D341Med (cell line): ENCODE results near the gene GPR176.

Source experiments
- DNase-seq: peaks from one replicate; pipeline ENCODE4 v3.0.0; 2012; ENCODE audit warnings: low spot score

GPR176 gene

DNA sequence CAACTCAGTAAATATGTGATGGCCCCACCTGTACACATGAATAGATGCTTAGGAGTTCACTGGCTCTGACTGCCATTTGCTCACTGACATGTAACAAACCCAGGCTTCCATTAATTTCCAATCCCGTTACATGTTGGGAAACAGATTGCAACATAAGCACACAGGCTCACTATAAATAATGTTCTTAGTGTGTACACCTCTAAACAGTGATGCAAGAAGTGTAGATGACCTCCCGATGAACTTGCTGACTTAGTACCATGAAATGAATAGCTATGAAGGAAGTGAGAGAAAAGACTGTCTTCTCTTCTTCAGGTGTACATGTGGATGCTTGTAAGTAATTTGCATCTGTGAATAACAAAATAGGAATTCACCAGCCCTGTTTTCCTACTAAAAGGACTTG lies 116.0 kb downstream of the GPR176 start:
- DNase-seq = no peak

DNA sequence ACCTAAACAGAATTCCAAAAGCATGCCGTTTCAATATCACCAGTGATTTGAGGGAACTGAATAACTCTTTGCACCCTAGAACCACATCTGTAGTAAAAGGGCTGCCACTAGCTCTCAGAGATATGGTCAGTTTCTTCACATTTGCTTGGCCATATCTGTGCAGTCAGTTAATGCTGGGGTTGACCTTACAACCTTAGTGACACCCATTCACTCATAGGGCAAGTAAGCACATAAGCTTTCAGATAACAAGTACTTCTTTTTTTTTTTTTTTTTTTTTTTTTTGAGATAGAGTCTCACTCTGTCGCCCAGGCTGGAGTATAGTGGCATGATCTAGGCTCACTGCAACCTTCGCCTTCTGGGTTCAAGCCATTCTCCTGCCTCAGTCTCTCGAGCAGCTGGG lies 117.0 kb downstream of the GPR176 start:
- DNase-seq = no peak

DNA sequence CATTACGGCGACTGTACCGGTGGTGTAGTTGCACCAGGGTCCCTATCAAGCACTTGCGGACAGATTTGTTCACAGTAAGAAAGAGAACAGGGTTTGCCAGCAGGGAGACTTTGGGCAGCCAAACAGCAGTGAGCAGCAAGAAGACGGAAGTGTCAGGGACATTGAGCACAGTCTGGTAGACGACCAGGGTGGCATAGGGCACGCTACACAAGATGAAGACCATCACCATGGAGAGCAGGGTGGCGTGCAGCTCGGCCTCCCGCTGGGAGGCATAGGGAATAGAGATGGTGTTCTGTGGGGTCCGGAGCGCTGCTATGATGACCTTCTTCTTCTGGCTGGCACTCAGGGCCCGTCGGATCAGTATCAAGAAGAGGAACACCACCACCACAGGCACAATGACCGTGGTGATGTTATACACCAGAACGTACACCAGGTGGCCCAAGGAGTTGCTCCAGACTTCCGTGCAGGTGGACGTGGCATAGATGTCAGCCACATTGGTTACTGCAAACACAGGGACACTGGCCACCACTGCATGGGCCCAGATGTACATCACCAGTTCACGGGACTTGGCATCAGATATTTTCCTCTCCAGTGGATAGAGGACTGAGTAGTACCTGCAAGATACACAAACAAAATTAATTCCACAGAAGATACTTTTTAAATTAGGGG lies 118.3 kb downstream of the GPR176 start:
- DNase-seq = peak; percentile 58

DNA sequence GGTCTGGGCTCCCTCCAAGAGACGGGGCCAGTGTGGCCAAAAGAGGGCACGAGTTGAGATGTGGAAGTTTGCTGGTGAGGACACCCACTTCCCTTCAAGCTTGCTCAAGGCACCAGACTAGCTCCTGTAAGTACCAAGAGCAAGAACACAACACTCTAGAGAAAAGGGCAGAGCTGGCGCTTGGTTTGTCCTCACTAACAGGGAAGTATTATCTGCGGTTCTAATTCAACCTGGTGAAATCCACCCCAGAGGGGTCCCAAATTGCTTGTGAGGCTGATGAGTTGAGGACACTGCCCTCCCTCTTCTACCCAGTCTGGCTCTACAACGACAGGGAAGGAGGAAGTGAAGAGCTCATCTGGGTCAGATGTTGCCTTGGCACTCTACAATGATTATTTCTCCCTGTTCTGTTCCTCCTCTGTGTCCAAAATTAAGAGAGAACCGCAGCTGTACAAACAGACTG lies 120.5 kb downstream of the GPR176 start:
- DNase-seq = no peak

DNA sequence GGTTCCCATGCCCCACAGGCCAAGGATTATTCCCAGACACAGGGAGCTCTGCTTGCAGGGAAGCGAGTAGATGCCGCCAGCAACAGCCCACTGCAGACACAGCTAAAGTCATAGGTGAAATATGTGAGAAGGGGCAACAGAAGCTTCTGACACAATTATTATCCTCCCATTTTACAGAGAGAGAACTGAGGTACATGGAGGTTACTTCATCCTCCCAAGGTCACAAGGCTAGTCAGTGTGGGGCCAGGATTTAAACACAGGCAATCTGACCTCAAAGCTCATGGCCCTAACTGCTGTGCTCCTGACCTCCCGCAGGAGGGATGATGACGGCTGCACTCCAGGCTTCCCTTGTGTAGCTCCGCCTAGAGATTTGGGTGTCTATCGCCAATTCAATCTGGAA lies 121.7 kb downstream of the GPR176 start:
- DNase-seq = no peak

DNA sequence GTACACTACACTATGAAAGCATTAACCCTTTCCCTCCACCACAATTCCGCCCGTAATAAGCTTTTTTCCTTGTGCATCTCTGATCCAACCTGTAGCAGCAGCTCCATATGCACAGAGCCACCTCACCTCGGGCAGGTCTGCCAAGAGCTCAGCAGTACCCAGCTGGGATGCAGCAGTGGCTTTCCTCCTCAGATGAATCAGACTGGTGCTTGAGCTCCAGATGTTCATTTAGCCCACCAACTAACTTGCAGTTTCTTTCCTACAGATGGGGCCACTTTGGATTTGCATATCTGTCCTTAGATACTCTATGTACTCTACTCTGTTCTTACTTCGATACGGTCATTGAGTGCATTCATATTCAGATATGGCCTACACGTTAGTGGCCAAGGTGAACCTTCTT lies 122.7 kb downstream of the GPR176 start:
- no peak for DNase-seq

DNA sequence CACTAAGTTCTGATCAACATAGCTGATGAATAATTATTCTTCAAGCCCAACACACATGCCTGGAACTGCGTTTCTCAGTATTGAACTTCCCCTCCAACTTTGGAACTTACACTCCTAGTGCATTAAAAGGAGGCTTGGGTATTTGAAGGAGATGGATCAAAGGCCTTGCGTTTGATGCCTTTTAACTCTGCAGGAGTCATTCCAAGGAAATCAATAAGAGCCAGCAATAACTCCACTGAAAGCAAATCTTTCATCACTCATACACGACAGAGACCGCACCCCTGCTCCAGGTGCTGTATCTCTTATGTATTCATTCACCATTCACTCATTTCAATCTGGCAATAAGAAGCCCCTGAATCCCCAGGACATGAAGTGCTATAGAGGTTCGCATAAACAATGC lies 123.5 kb downstream of the GPR176 start:
- DNase-seq = no peak

DNA sequence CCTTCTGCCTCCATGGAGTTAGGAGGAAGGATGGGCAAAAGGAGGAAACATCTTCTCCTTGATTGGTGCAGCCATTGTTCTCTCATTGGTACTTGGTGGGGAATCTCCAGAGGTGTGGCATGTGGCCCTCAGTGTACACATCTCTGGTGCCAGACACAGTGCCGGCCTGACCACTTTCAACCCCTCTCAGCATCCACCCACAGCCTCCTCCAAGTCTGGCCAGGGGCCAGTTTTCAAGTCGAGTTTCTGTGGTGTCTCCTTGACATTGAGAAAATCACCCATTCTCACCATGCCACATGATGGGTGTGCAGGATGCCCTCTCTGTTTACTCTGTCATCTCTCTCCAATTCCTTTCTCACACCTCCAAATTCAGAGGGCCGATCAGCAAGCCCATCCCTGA lies 124.6 kb downstream of the GPR176 start:
- no peak for DNase-seq

DNA sequence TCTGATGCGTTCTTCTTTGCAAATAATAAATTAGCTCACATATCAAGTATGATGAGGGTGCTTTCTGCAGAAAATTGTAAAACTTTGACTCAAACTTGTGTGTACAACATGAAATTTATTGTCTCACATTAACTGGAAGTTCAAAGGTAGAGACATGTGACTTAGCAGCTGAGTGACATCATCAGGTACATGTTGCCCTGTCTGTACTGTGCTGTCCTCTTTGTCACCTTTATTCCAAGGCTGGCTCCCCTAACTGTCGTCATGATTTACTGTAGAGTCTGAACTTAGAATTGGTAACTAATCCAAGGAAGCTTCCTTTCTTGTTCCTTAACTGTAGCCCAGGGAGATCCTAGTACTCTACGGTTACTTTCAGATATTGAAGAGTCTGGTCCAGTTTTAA lies 125.1 kb downstream of the GPR176 start:
- DNase-seq = no peak

DNA sequence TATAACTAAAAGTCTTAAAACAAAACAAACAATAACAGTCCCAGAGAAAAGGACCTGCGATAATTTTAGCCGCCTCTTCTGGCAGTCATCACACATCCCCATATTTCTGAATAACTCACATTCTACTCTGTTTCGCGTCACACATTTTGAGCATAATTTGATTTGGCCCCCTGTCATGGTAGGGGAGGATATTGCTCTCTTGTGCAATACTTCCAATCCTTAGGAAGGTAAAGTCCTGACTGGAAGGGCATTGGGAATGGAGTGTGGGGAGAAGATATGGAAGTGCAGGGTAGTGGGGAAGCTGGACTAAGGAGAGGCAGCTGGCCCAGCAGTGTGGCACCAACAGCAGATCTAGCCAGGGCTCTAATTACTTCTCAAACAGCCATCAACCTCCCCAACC lies 126.1 kb downstream of the GPR176 start:
- no peak for DNase-seq

DNA sequence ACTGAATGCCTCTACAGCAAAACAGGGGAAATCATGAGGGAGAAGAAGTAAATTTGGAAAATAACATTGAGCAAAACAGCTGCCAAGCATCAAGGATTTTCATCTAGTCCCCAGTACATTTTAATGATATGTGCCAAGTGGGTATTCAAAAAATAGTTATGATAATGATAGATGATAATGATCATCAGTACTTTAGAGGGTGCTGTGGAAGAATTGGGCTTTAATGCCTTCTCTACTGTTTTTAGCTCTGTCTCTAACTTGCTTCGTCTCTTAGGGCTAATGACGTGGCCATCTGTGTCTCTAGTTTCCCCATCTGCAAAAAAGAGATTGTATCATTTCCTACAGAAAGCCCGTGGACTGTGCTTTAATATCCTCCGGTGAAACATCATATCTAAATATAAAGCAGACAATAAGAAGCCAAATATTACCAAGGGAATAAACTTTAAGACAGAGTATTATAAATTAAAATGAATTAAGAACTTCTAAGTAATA lies 127.2 kb downstream of the GPR176 start:
- DNase-seq = no peak

DNA sequence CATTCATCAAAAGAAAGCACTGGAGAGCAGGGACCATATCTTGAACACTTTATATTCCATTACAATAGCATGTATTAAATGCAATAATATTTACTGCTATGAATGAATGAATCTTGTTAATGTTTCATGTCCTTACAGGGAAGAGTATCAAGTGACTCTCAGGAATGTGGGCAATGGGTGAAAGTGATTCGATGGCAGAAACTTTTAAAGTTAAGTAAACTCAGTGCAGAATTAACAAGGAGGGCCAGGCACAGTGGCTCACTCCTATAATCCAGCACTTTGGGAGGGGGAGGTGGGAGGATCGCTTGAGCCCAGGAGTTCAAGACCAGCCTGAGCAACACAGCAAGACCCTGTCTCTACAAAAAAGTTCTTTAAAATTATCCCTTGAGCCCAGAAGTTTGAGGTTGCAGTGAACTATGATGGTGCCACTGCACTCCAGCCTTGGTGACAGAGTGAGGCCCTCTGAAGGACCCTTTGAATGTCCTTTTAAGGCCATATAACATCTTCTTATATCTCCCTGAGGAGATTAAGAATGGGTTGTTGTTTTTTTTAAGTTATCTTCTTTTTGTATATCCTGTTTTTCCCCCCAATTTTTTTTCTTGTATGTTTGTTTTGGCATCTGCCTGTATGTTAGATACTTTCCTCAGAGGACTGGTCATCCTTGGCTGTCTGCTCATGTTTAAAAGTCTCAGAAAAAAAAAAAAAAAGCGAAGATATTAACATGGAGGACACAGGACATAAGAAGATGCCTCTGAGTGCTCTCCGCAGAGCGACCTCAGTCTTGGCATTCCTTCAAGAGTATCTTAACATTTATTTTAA lies 127.8 kb downstream of the GPR176 start:
- DNase-seq = no peak

DNA sequence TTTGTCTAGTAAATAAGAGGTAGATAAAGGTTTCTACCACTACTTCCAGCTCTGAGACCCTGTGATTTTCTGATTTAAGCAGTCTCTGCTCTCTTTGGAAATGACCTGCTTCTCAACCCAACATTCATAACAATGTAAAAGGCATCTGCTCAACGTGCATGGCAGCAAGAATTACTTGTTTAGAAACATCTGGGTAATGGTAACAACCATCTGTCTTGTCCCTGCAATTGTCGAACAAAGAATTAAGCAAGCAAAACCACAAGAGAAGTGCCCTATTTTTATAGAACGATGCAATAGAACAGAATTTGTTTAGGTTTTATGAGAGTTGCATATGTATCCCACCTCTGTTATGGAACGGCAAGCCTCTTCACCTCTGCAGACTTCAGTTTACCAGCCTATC lies 130.3 kb downstream of the GPR176 start:
- no peak for DNase-seq

DNA sequence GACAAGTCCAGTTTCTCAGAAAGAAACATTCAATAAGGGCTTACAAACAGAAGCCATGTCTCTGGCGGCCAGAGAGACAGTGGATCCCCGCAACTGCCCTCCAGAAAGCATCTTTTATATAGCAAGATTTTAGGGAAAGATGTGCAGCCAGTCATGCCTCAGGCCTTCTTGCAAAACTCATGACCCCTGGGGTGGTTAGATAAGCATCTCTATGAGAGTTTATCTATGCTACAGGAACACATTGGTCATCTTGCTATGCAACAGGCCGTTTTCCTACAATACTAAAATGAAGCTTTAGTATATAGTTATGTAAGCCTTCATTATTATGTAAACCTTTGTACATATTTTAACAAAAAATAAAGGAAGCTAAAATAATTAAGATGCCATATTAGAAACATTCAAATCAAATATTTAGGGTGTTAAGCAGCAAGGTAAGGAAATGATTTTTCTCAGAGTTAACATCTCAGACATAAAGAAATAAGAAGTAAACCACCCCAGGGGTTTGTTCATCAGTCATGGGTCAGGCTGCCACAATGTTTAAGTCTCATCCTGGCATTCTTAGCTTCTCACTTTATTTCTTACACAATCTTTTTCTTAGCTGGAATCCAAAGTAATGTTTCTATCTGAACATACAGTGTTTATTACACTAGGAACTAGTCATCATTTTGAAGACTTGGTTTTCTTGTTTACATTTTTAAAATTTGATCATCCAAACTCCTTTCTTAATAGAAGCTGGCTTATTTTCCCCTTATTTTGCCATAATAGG lies 131.1 kb downstream of the GPR176 start:
- DNase-seq = no peak

DNA sequence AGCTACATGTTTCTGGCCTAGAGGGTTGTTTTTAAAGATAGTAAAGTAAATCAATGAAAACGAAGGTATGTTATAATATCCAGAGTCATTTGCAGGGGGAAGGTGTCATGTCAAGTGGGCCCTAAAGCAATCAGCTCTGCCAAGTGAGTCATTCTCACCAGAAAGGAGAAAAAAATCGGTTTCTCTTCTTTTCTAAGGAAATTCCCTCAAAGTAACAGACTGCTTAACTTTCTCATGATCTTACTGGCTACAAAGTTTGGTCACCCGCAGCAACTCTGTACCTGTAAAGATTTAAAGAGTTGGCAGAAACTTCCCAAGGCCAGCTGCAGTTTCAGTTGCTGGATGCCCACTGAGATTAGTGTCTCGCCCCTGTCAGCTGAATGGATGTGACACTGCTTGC lies 132.0 kb downstream of the GPR176 start:
- DNase-seq = no peak

DNA sequence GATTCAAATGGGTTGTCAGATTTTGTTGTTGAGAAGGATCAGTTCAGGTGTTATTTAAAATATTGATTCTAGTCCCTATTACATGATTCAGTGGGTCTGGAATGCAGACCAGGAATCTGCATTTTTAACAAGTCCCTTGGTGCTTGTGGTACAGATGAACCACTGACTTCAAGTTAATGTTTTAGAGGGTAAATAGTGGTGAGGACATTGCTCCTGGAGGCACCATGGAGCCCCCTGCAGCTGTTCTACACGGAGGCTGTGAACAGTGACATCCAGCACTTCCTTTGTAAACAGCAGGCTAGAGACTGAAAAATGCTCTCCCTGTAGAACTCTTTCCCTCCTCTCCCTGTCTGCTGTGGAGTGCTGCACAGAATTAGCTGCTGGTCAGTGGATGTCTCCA lies 132.6 kb downstream of the GPR176 start:
- DNase-seq = no peak

DNA sequence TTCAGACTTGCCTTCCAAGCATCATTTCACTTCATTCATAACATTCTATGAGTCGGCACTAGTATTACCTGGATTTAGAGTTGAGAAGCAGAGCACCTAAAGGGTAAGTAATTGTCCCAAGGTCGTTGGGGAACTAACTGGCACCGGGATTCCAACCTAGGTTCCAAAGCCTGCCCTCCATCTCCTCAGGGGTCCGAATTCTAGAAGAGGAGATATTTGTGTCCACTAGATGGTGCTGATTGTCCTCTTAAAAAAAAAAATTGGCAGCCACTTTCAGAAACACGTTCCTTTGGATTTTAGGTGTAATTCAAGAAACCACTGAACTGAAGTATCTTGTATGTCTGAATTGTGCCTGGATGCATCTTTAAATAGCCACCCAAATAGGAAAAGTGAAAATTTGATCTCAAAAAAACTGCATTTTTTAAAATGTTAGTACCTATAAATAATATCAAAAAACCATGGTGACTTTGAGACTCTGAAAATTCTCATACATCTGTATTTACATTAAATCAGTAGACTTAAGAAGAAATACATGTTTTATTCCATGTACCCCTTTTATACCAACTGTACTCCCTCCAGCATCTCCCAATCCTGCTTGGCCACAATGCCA lies 133.5 kb downstream of the GPR176 start:
- peak; percentile 52 for DNase-seq

DNA sequence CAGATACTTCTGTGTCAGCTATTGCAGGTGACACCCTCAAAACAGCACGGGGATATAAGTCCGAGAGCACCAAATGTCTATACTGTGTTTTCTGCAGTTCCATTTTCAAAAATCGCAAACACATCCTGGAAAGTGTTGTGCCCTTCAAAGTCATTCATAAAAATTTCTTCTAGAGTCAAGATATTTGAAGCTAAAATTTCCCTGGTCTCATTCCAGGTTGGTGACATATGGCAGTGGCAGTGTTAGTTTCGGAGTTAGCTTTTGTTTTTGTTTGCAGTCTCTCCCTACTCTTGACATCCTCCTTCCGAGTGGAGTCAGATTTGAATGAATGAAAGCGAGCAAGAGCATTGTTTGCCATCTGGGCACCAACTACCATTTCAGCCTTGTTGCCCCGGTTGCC lies 134.2 kb downstream of the GPR176 start:
- DNase-seq = no peak

DNA sequence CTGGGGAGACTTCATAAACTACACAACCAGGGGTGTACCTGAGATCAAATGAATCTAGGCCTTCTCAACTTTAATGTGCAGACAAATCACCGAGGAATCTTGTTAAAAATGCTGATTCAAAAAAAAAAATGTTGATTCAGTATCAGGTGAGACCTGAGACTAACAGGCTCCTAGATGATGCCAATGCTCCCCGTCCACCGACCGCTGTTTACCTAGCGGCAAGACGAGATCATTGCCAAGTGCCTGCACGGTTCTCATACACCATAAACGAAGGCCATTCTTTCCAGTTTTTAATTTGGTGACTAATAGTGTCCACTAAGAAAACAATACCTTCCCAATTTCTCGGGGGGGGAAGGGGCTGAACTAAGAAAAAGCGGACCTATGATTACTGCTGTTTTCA lies 134.9 kb downstream of the GPR176 start:
- DNase-seq = no peak

DNA sequence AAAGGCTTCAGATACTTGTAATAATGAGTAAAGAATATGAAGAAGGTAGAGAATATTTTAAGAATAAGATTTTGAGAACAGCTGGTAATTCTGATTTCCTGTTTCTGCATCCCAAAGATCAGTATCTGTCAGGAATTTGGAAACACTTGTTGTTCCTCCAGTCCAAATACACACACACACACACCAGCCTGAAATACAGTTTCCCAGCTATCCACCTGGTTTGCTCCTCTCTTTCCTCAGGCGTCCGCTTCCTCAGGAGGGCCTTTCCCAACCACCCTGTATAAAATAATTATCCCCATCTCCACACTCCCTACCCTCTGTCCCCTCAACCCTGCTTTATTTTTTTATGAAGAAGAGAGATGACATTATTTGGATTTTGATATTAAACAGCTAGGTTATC lies 135.4 kb downstream of the GPR176 start:
- no peak for DNase-seq

DNA sequence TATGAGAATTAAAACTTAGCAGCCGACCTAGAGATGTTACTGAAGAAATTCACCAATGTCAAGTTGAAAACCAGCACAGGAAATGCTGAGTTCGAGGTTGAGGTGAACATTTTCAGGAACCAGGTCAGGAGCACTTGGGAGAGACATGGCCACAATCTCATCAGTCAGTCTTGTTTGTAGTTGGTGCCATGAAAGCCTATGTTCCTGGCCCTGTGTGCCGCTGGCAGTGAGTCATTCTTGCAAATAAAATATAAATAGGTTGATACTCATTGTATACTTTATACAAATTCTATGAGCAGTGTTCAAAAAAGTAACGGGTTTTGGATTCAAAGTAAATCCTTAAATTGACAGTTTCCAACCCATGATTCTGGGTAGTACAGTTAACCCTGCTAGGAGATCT lies 135.9 kb downstream of the GPR176 start:
- DNase-seq = no peak

DNA sequence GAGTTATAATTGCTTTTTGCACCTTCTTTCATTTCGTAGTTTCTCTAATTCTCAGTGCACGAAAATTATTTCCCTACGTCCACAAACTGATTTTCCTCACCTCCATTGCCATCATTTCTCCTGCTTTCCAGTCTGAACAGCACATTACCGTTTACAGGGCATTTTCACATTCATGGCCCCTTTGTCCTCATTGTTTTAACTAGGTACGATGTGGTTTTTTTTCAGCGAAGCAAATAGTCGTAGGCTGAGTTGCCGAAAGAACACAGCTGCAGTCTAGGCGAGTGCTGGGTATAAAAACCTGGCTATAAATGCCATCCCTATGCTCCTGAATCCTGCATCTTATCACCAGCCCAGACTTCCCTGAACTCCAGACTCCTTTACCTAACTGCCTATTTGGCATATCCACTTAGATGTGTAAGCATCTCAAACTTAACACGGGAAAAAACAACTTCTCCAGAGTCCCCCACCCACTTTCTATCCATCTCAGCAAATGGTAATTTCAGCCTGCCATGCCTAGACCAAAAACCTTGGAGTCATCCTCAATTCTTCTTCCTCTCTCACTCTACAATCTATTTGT lies 136.7 kb downstream of the GPR176 start:
- DNase-seq = no peak
